ENCODE measurements around the gene S100A9. TPM values are rescaled to one million over a fixed set of nuclear protein-coding genes. Genes with fewer than 3 reads are reported as not detected.

The S100A9 gene
- total RNA-seq, 1 experiment from 2014 or later: 0.33 TPM

- no peak for TF ChIP-seq ZNF423 (CRISPR knock-in tag; IDR thresholded peaks at IDR 0.05)
- peak; percentile 99 for TF ChIP-seq MAX (CRISPR knock-in tag; IDR thresholded peaks at IDR 0.05)
- TF ChIP-seq, protein P1, sequence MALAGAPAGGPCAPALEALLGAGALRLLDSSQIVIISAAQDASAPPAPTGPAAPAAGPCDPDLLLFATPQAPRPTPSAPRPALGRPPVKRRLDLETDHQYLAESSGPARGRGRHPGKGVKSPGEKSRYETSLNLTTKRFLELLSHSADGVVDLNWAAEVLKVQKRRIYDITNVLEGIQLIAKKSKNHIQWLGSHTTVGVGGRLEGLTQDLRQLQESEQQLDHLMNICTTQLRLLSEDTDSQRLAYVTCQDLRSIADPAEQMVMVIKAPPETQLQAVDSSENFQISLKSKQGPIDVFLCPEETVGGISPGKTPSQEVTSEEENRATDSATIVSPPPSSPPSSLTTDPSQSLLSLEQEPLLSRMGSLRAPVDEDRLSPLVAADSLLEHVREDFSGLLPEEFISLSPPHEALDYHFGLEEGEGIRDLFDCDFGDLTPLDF (CRISPR knock-in tag; IDR thresholded peaks at IDR 0.05): peak; percentile 78; the same call in 1 of the 2 replicates
- peak; percentile 95 for TF ChIP-seq ZNF232 (CRISPR knock-in tag; IDR thresholded peaks at IDR 0.05)
- no peak for TF ChIP-seq RELA (CRISPR knock-in tag; IDR thresholded peaks at IDR 0.05; ENCODE audit: borderline replicate concordance)
- no peak for TF ChIP-seq NR3C1 (CRISPR knock-in tag; conservative IDR thresholded peaks at IDR 0.05; ENCODE audit: low read depth)
- TF ChIP-seq TCF7 (CRISPR knock-in tag; IDR thresholded peaks at IDR 0.05; ENCODE audit: low read depth): no peak
- TF ChIP-seq ZNF416 (CRISPR knock-in tag; IDR thresholded peaks at IDR 0.05): no peak
- 0 out of 2 replicates have a peak, but pooled peaks have one; percentile 29 for TF ChIP-seq TEAD4 (CRISPR knock-in tag; IDR thresholded peaks at IDR 0.05)
- no peak for TF ChIP-seq MLX (CRISPR knock-in tag; IDR thresholded peaks at IDR 0.05)
- TF ChIP-seq, protein P2, sequence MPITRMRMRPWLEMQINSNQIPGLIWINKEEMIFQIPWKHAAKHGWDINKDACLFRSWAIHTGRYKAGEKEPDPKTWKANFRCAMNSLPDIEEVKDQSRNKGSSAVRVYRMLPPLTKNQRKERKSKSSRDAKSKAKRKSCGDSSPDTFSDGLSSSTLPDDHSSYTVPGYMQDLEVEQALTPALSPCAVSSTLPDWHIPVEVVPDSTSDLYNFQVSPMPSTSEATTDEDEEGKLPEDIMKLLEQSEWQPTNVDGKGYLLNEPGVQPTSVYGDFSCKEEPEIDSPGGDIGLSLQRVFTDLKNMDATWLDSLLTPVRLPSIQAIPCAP (CRISPR knock-in tag; IDR thresholded peaks at IDR 0.05): 0 out of 2 replicates have a peak, but pooled peaks have one; percentile 51
- TF ChIP-seq JAZF1 (CRISPR knock-in tag; IDR thresholded peaks at IDR 0.05): no peak
- TF ChIP-seq NR2C2 (CRISPR knock-in tag; IDR thresholded peaks at IDR 0.05): peak; percentile 56; the same call in 1 of the 2 replicates
- TF ChIP-seq, protein P3, sequence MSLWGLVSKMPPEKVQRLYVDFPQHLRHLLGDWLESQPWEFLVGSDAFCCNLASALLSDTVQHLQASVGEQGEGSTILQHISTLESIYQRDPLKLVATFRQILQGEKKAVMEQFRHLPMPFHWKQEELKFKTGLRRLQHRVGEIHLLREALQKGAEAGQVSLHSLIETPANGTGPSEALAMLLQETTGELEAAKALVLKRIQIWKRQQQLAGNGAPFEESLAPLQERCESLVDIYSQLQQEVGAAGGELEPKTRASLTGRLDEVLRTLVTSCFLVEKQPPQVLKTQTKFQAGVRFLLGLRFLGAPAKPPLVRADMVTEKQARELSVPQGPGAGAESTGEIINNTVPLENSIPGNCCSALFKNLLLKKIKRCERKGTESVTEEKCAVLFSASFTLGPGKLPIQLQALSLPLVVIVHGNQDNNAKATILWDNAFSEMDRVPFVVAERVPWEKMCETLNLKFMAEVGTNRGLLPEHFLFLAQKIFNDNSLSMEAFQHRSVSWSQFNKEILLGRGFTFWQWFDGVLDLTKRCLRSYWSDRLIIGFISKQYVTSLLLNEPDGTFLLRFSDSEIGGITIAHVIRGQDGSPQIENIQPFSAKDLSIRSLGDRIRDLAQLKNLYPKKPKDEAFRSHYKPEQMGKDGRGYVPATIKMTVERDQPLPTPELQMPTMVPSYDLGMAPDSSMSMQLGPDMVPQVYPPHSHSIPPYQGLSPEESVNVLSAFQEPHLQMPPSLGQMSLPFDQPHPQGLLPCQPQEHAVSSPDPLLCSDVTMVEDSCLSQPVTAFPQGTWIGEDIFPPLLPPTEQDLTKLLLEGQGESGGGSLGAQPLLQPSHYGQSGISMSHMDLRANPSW (CRISPR knock-in tag; conservative IDR thresholded peaks at IDR 0.05; ENCODE audit: low read depth): no peak
- no peak for TF ChIP-seq HMGA2 (CRISPR knock-in tag; IDR thresholded peaks at IDR 0.05)
- TF ChIP-seq, protein P4, sequence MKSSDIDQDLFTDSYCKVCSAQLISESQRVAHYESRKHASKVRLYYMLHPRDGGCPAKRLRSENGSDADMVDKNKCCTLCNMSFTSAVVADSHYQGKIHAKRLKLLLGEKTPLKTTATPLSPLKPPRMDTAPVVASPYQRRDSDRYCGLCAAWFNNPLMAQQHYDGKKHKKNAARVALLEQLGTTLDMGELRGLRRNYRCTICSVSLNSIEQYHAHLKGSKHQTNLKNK (CRISPR knock-in tag; IDR thresholded peaks at IDR 0.05): no peak
- peak; percentile 76; the same call in 1 of the 2 replicates for TF ChIP-seq ZNF138 (CRISPR knock-in tag; conservative IDR thresholded peaks at IDR 0.05)
- TF ChIP-seq KAT7 (CRISPR knock-in tag; IDR thresholded peaks at IDR 0.05; ENCODE audit: borderline replicate concordance): no peak
- TF ChIP-seq SOX15 (CRISPR knock-in tag; IDR thresholded peaks at IDR 0.05): no peak
- peak; percentile 78 for TF ChIP-seq SMAD4 (CRISPR knock-in tag; IDR thresholded peaks at IDR 0.05)
- no peak for TF ChIP-seq PRDM15 (CRISPR knock-in tag; IDR thresholded peaks at IDR 0.05)
- TF ChIP-seq NFATC4 (CRISPR knock-in tag; IDR thresholded peaks at IDR 0.05): no peak
- TF ChIP-seq ZNF396 (CRISPR knock-in tag; IDR thresholded peaks at IDR 0.05; ENCODE audit: borderline replicate concordance): no peak
- TF ChIP-seq HMGXB4 (CRISPR knock-in tag; IDR thresholded peaks at IDR 0.05): no peak
- no peak for TF ChIP-seq EMX1 (CRISPR knock-in tag; IDR thresholded peaks at IDR 0.05)
- no peak for TF ChIP-seq ZNF317 (CRISPR knock-in tag; IDR thresholded peaks at IDR 0.05; ENCODE audit: borderline replicate concordance, low read depth)
- peak; percentile 86 for TF ChIP-seq TEAD1 (CRISPR knock-in tag; IDR thresholded peaks at IDR 0.05)
- peak; percentile 91; the same call in 1 of the 2 replicates for TF ChIP-seq SMAD3 (CRISPR knock-in tag; IDR thresholded peaks at IDR 0.05; ENCODE audit: borderline replicate concordance)
- TF ChIP-seq GTF2I (CRISPR knock-in tag; conservative IDR thresholded peaks at IDR 0.05): no peak
- peak; percentile 83 for TF ChIP-seq TP53 (CRISPR knock-in tag; IDR thresholded peaks at IDR 0.05)
- no peak for TF ChIP-seq ESRRA (CRISPR knock-in tag; IDR thresholded peaks at IDR 0.05; ENCODE audit: borderline replicate concordance)
These were observed 47.1 kb downstream of the S100A9 start (continued) for GRCh38 chr1:153404768-153405167.
